GM18520 (cell line): Measurements from ENCODE around the gene NRIP2.

Source experiments
- ATAC-seq: cut with Tn5 transposase; IDR thresholded peaks from one replicate; pipeline ENCODE4 v1.9.1; 2021; ENCODE audit not compliant: unreplicated experiment

Gene NRIP2

DNA sequence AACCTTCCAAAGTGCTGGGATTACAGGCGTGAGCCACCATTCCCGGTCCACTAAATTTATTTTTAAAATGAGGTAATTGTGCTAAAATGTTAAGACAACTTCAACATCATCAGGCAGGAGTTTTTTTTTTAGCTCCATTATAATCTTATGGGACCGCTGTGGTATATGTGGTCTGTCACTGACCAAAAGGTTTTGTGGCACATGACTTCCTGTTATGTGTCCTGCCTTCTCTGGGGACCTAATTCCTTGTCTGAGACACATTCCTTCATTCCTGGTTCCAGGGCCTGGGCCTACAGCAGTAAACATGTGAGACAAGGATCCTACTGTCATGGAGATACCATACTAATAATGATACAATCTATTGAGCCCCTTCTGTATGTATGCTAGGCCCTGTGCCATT lies 17.1 kb upstream of the NRIP2 start:
- no peak for ATAC-seq

DNA sequence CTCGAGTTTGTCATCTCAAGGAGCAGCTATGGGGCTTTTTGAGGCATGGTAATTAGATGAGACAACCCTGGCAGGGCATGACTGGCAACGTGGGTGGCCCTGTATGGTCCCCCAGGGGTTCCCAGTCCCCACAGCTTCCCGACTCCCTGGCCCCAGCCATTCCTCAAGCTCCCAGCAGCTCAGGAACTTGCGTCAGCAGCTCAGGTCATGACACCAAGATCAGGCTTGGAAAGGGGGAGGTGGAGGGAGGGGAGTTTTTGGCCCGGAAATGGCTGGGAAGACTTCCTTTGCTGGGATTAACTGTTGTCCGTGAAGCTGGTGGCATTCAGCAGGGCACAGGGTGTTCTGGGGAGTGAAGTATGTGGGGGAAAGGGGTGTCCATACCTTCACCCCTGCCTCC lies 10.4 kb upstream of the NRIP2 start:
- ATAC-seq = no peak

DNA sequence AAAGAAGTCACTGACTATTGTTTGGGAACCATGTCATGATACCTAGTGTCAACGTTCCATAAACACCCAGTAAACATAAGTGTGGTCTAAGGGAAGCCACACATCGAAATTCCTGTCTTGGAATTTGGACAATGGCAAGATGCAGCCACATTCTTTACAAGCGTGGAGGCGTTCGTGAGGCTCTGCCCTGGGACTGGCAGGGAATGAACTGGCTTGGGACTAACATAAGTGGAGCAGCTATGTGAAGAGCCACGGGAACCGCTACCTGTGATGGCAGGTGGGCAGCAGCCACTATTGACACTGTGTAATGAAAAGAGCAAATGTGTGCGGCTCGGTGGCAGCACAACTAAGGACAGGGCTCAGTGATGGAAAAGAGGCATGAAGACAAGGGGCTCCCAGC lies 10.0 kb upstream of the NRIP2 start:
- no peak for ATAC-seq

DNA sequence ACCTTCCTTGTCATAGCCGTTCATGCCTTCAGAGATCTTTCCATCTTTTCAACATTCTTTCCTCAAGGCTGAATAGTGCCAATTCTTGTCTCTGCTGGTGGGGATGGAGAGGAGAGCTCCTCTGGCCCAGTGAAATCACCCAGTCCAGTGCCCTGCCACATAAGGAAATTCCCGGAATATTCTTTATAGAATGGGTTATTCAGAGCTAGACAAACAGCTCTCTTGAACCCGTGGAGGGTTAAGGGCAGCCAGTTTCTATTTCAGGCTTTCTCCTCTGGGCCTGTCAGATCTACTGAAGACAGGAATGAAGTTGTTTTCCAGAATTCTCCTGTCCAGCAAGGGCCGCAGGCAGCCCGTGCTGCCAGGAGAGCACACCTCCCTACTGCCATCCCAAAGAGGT lies 8.1 kb upstream of the NRIP2 start:
- ATAC-seq = no peak

DNA sequence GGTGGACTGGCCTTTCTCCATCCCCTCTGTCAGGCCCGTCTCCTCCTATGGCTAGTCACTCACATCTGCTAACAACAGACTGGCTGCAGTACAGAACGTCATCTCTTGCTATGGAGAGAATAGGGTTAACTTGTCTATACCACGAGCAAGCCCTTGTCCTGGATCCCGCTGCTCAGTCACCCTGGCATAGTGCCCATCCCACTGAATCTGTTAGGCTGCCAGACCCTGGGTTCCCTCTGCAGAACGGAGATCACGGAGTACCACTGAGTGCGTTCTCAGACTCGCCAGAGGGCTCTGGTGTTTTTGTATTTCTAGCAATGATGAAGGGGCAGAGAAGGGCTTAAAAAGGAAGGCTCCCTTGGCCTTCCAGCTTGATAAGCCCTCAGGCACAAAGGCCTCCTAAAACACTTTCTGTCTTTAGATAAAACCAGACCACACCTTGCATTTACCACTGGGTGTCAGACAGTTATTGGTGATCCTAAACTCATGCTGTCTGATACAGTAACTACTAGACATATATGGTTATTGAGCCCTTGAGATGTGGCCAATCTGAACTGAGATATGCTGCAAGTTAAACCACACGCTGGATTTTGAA lies 6.3 kb upstream of the NRIP2 start:
- ATAC-seq = no peak

DNA sequence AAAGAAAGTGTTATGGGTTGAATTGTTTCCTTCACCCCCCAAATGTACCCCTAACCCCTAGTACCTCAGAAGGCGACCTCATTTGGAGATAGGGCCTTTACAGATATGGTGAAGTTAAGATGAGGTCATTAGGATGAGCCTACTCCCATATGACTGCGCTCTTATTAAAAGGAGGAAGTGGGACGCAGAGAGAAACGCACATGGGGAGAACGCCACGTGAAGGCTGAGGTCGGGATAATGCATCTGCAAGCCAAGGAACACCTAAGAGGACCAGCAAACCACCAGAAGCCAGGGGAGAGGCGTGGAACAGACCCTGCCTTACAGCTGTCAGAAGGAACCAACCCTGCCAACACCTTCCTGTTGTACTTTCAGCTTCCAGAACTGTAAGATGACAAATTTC lies 1.7 kb upstream of the NRIP2 start:
- ATAC-seq = no peak

DNA sequence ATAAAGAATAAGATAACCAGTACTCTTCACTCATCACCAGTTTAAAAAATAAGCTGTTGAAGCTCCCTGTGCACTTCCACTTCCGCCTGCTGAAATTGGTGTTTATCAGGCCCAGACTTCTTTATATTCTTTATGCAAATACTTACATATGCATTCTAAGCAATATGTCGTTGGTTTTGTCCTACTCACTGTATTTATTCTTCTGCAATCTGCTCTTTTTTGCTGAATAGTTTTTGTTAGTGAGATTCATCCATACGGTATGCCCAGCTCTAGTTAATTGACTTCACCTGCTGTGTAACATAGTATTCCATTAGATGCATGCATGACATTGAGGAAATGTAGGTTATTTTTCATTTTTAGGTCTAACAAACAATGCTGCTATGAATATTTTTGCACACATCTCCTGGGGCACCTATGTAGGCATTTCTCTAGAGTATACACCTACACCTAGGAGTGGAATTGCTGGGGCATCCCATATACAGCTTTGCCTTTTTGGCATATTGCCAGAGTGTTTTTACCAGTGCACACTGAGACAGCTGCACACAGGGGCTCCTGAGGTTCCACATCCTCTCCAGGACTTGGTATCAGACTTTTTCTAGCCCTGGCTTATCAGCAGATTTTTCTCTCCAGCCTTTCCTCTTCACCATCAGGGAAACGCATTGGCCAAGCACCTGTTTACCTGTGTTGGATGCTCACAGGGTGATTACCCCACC lies 1.0 kb upstream of the NRIP2 start:
- no peak for ATAC-seq

DNA sequence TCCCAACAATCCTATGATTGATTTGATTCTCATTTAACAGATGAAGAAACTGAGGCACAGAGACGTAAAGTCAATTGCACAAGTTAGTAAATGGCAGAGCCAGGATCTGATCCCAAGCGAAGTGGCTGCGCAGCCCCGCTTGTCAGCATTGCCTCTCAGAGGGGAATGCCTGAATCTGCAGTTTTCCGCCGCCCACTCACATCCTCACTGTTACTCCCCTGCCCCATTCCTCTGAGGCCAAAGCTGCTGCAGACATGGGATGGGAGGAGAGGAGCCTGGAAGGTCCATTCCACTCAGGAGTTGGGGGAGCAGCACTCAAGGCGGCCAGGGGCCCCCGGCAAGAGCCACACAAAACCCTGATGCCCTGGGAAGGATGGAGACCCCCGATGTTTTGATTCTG lies 1.0 kb downstream of the NRIP2 start:
- ATAC-seq = no peak

DNA sequence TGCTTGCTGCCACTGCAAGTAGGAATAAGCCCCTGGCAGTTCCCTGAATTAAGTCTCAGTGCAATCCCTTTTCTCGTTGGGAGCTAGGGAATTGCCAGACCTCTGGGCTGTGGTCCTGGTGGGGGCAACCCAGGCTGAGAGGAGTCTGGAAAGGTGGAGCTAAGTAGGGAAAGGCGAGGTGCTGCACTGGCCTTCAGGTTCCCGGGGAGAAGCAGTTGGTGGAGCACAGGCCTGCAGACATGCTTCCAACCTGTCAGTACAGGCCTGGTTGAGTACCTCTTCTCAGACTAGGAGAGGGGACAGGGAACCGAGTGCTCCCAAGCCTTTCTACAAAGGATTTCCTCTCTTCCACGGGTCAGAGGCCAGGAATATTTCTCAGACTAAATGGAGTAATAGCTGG lies 1.5 kb downstream of the NRIP2 start:
- ATAC-seq = no peak

DNA sequence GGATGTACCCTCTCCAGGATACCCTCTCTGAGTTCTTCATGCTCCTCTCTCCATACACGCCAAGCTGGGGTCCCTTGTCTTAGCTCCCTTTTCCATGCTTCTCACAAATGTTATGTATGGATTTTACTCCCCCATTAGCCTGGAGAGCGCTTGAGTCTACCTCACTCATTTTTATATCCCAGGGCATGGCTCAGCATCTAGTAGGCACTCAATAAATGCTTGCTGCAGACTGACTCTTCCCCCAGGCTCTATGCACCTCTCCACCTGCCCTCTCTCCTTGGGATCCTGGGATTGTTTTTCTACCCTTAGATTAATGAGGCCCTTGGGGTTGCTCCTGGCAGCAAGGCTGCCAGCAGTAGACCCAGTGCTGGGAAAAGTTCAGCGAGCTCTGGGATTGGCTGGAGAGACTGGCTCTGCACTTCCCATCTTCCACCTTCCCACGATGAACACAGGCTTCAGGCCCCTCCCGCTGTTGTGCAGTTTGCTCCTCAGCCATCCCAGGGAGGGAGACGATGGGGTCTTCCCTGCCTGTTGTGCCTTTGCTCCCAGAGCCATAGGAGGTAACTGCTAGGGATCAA lies 2.2 kb downstream of the NRIP2 start:
- ATAC-seq = no peak

DNA sequence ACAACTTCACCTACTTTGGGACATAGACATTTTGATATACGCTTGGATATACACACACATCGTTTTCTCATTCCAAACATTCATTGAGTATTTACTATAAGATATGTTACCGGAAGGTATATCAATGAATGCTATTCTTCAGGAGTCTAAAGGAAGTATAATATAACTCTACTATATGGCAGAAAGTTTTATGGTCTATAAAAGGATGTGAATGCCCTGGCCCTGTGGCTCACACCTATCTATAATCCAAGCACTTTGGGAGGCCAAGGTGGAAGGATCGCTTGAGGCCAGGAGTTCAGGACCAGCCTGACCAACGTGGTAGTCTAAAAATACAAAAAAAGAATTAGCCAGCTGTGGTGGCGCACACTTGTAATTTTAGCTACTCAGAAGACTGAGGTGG lies 5.6 kb downstream of the NRIP2 start:
- no peak for ATAC-seq

DNA sequence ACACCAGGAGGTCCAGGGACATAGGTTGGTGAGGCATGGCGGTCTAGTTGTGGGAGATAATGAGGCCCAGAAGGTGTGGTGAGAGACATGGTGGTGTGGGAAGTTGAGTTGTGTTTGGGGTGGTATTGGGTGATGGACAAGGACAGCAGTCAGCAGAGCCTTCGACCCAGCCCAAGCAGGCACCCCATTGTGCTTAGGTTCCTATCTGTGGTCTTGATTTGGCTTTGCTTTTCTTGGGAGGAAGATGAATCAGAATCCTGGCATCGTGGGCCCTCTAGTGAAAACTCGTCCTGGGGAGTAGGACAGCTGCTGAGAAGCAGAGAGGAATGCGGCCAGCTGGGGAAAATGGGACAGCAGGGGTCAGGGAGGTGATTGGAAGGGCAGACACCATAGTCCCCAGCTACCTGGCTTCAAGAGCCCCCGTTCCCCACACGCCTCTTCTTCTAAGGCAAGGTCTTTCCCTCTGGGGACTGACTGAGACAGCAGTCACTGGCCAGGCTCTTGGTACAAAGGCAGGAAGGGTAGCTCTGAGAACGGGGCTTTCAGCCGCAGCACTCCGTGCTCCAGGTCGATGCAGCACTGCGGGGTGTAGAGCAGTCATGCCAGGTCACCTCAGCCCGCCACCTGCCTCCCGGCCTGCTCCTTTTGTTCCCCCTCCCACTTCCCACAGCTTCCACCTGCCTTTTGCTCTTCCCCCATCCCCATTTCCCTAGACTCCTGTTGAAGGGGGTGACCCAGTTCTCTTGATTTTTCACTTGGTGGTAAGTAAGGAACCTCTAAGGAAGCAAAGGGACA lies 7.9 kb downstream of the NRIP2 start:
- no peak for ATAC-seq

DNA sequence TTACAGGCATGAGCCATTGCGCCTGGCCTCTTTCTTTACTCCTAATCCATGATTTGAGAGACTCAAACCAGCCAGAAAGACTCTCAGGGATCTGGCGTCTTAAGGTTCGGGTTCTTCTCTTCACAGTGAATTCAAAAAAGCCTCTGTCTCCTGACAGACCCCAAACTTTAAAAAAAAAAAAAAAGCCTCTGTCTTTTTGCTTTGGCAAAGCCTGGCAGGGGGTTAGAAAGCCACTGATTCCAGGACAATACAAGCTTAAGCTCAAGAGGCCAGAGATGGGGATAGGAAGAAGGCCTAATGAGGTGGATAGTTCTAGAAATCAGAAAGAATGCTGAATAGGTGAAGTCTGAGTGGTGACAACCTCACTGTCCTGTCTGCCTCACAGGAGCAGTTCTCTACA lies 8.8 kb downstream of the NRIP2 start:
- ATAC-seq = no peak

DNA sequence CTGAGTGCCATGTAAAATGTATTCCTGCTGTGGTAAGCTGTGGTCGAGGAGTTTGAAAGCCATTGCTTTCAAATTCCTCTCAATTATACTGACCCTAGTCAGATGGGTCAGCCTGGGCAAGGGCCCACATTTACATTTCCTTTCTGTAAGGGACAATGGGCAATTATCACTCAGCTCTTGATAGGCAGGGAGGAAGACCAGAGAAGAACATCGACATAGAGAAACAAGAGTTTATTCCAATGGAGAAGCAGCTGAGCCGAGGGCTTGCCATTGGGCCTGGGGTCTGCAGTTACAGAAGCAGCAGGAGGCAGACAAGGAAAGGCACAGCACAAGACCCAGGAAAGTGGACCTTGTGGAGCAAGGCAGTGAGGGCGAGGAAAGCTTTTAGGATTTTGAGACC lies 9.7 kb downstream of the NRIP2 start:
- ATAC-seq = no peak

DNA sequence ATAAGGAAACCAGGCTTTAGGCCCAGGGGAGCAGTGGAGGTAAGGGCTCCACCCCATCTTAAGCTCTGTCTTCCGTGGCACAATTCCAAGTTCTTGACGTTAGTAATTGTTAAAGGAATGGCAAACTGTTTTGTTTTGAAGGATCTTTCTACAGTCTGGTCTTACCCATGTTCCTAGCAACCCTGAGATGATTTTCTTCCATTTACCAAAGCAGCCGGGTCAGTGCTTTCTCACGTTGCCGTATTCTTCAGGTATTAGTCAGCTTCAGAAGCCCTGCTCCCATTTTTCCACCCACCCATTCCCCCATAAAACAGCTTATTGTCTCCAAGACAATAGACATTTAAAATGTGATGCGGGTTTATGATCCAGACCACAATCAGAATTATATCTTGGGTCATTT lies 10.3 kb downstream of the NRIP2 start:
- ATAC-seq = no peak

DNA sequence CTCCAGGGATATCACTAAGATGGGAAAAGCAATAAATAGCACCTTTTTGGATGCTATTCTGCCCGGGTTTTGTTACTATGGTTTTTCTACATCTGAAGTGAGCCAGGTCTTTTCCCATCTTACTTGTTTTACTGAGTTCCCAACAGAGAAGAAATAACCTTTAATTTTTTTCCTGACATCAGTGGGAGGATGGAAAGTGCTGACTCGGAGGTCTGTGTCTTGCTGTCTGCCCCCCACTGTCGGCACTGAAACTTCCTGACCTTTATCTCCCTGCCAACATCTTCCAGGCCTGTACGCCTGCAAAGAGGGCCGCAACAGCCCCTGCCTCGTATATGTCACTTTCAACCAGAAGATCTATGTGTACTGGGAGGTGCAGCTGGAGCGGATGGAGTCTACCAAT lies 11.4 kb downstream of the NRIP2 start:
- no peak for ATAC-seq

DNA sequence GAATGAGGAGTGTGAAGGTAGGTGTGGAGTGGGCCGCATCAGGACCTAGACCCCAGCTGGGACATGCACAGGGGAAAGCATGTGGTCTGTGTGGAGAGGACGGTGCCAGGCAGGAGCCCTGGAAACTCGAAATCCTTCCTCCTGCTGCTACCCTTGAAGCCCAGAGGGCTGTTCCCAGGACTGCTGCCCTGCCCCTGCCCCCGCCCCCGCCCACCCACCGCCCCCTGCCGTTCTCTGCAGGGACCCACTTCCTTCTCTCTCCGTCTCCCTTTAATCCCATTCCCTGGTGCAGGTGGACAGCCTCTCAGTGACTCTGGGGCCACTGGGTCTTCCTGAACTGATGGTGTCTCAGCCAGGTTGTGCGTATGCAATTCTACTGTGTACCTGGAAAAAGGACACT lies 14.4 kb downstream of the NRIP2 start:
- no peak for ATAC-seq

DNA sequence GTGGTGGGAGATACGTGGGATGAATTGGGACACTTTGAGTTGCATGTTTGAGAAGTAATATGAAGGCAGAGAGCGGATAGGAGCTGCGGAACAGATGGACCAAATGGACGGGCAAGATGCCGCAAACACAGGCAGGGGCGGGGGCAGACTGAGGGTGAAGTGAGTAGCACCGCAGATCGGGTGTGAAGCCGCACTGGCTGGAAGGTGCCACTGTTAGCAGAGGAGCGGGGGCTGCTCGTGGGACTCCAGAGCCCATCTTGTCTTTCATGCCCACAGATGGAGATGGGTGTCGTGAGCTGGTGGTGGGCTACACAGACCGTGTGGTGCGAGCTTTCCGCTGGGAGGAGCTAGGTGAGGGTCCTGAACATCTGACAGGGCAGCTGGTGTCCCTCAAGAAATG lies 15.0 kb downstream of the NRIP2 start:
- no peak for ATAC-seq

DNA sequence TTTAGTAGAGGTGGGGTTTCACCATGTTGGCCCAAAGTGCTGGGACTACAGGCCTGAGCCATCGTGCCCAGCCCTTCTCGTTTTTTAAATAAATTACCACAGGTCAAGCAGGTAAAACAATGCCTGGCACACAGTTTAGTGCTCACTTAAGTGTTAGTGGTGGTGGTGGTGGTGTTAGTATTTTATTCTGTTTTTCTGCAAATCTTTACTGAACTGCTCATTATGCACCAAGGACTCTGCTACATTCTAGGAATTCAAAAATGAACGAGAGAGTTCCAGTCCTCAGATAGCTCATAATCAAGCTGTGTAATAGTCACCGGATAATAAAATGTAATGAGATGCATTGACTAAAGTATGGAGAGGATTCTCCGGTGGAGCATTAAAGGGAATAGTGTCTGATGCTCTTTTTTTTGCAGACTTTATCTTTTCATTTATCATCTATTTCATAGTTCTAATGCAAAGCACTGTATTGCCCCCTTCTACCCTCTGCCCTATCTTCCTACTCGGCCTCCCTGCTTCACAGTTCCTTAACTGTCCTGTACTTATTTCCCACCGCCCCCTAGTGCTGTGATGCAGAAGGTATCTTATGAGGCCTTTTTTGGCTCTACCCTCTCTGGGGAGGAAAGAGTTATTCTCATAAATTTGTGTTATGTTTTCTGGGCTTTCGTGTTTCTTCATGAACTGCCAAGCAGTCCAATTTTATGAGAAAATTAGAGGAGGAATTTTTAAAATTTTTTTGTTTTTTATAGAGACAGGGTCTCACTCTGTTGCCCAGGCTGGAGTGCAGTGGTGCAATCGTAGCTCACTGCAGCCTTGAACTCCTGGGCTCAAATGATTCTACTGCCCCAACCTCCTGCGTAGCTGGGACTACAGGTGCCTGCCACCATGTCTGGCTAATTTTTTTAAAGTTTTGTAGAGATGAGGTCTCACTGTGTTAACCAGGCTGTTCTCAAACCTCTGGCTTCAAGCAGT lies 21.3 kb downstream of the NRIP2 start:
- ATAC-seq = no peak

DNA sequence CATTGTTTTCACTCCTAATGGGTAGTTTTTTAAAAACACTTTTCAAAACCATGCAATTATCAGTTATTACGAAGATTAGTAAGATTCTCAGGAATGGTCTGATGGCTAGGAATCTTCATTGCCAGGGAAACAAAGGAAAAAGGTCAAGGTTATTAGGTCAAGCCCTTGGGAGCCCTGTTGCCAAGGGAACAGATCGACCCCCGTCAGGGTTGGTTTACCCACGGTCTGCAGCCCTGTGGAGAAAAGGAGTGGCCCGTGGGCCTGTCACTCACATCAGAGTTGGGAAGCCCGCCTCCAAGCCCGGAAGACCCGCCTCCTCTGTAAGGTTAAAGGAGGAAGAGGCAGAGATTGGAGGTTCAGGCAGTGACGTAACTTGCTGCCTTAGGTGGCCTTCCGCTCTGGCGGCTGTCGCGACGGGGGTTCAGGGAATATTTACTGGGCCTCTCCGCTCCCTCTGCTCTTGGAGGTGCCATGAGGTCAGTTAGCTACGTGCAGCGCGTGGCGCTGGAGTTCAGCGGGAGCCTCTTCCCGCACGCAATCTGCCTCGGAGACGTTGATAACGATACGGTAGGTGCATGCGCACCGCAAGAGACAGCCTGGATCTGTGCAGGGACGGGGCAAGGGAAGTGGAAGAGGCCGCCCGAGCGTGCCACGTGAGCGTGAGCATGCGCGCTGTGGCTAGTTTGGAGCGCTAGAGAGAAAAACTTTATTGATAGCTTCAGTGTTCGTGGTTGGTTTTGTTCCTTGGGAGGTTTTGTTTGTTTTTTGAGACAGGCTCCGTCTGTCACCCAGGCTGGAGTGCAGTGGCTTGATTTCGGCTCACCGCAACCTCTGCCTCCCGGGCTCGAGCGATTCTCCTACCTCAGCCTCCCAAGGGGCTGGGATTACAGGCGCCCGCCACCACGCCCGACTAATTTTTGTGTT lies 22.3 kb downstream of the NRIP2 start, which contains the start of gene ITFG2:
ITFG2 (plus strand) TSS at position 379 of the 924 bp plus-strand sequence; CDS start at position 472, 93 bp downstream.
- peak; percentile 87 for ATAC-seq
